H1 (cell line): ENCODE data around the gene ENPP6.

Experiments
- BRCA1 ChIP-seq: IDR thresholded peaks from 2 replicates; pipeline ENCODE4 v1.6.1; 2012; ENCODE audit warnings: low read depth, low read length, improper control_type of control experiment
- CTCF ChIP-seq, 3 experiments: IDR thresholded peaks; 1 replicate in 2 of 3; 2 replicates in 1 of 3; pipeline versions ENCODE4 v1.5.1 to v1.6.1; 2011; ENCODE audit warnings: low read length in 3 of 3, mild to moderate bottlenecking in 3 of 3, inconsistent platforms in 2 of 3, low read depth in 1 of 3, moderate library complexity in 1 of 3; ENCODE audit not compliant: insufficient read depth in 1 of 3; ENCODE audit errors: control extremely low read depth in 1 of 3
- NRF1 ChIP-seq: IDR thresholded peaks from 2 replicates; pipeline ENCODE4 v1.6.1; 2011; ENCODE audit warnings: mild to moderate bottlenecking, low read depth, low read length, improper control_type of control experiment
- POLR2A ChIP-seq, 2 experiments: IDR thresholded peaks; 1 replicate in 1 of 2; 2 replicates in 1 of 2; pipeline ENCODE4 v1.6.1; 2011; ENCODE audit warnings: low read depth in 2 of 2, low read length in 2 of 2, mild to moderate bottlenecking in 2 of 2; ENCODE audit errors: control extremely low read depth in 1 of 2
- RNF2 ChIP-seq: fragments of 200-900, 300-1000 bp; sonication (generic); IDR thresholded peaks from 2 replicates; pipeline ENCODE4 v1.7.1; 2016; ENCODE audit warnings: borderline replicate concordance, low read depth, mild to moderate bottlenecking, antibody characterized with exemption, low read length; ENCODE audit not compliant: poor library complexity, severe bottlenecking; ENCODE audit errors: missing control alignments
- SRF ChIP-seq: IDR thresholded peaks from 2 replicates; pipeline ENCODE4 v1.6.1; 2011; ENCODE audit warnings: mild to moderate bottlenecking, low read depth, low read length, moderate library complexity

- TF ChIP-seq NRF1 (no peak), BRCA1 (no peak), CTCF (IDR thresholded peaks at IDR 0.05; ENCODE audit: control extremely low read depth in 1 of 3, insufficient read depth in 1 of 3, low read depth in 1 of 3, low read length in 3 of 3) (peak in 1 of 3 experiments; percentile 0; a peak in 1 of 4 replicates), RNF2 (no peak), SRF (no peak), POLR2A (IDR thresholded peaks at IDR 0.05; ENCODE audit: control extremely low read depth in 1 of 2, low read depth in 2 of 2, low read length in 2 of 2) (no peak)
Observed at GRCh38 chr4:184142121-184143000, 75.3 kb downstream of the ENPP6 start.
